B cell (primary cell): ENCODE measurements around the gene FAM107A. TPM values are rescaled to one million over a fixed set of nuclear protein-coding genes. Genes with fewer than 3 reads are reported as not detected.

ENCODE experiments used
- ATAC-seq: fragments of 200-7000 bp; cut with Tn5 transposase; one replicate; pipeline ENCODE4 v1.10.0; 2021; ENCODE audit warnings: low read depth, mild to moderate bottlenecking, moderate number of reproducible peaks, moderate library complexity
- CTCF ChIA-PET: fragments of 350-600 bp; sonication (Branson Sonifier 250); formaldehyde crosslinking; loops from one replicate; lab custom pipeline; 2021; ENCODE audit warnings: antibody characterized with exemption, inconsistent platforms; lab: Charles Lee
- POLR2A ChIA-PET: fragments of 350-600 bp; sonication (Branson Sonifier 250); formaldehyde crosslinking; loops from one replicate; lab custom pipeline; 2021; ENCODE audit warnings: antibody characterized with exemption; lab: Charles Lee
- DNase-seq: peaks from one replicate; pipeline ENCODE4 v3.0.0; 2013
- H2AFZ ChIP-seq: 2 replicates; pipeline ENCODE4 v1.6.1; 2012; ENCODE audit warnings: mild to moderate bottlenecking, low read depth, low read length; ENCODE audit not compliant: insufficient read depth, poor library complexity, severe bottlenecking
- H3K27ac ChIP-seq, 2 donors: 1 replicate in 1 of 2; 2 replicates in 1 of 2; pipeline ENCODE4 v1.5.1; 2012 to 2013; ENCODE audit warnings: low read length in 2 of 2, mild to moderate bottlenecking in 2 of 2, moderate library complexity in 1 of 2
- H3K27me3 ChIP-seq, 4 experiments: fragments of 200-600 bp in 1 of 4; sonication (generic) in 1 of 4; replicated peaks in 1 of 4; 1 replicate in 2 of 4; 2 replicates in 2 of 4; pipeline versions ENCODE4 v1.6.1 to v1.7.0; 2013 to 2016; ENCODE audit warnings: low read length in 3 of 4, mild to moderate bottlenecking in 2 of 4, mixed read lengths in 1 of 4, moderate library complexity in 1 of 4; ENCODE audit not compliant: insufficient read depth in 4 of 4, control insufficient read depth in 3 of 4; ENCODE audit errors: control extremely low read depth in 1 of 4
- H3K36me3 ChIP-seq, 2 experiments: replicated peaks in 1 of 2; 1 replicate in 1 of 2; 2 replicates in 1 of 2; pipeline versions ENCODE4 v1.6.1 to v1.7.1; 2013; ENCODE audit warnings: low read length in 1 of 2; ENCODE audit not compliant: insufficient read depth in 2 of 2, control insufficient read depth in 1 of 2; ENCODE audit errors: control extremely low read depth in 1 of 2, extremely low read depth in 1 of 2
- H3K4me1 ChIP-seq, 2 donors: fragments of 200-600 bp in 1 of 2; sonication (generic) in 1 of 2; 1 replicate in 1 of 2; 2 replicates in 1 of 2; pipeline versions ENCODE4 v1.5.1 to v1.6.1; 2013 to 2017; ENCODE audit warnings: low read length in 2 of 2; ENCODE audit not compliant: control insufficient read depth in 2 of 2, insufficient read depth in 2 of 2
- H3K4me2 ChIP-seq: replicated peaks from 2 replicates; pipeline ENCODE3; 2012; ENCODE audit warnings: mild to moderate bottlenecking, low read depth, low read length; ENCODE audit not compliant: poor library complexity, severe bottlenecking
- H3K4me3 ChIP-seq, 5 experiments: fragments of 200-600 bp in 1 of 5; sonication (generic) in 1 of 5; 1 replicate in 3 of 5; 2 replicates in 2 of 5; pipeline versions ENCODE4 v1.5.1 to v1.7.0; 2011 to 2016; ENCODE audit warnings: low read length in 4 of 5, mild to moderate bottlenecking in 4 of 5, low read depth in 2 of 5, control low read depth in 1 of 5, moderate library complexity in 1 of 5; ENCODE audit not compliant: insufficient read depth in 1 of 5; ENCODE audit errors: control extremely low read depth in 1 of 5, extremely low read depth in 1 of 5
- H3K79me2 ChIP-seq: fragments of 200-600 bp; sonication (generic); one replicate; pipeline ENCODE4 v1.6.0; 2016; ENCODE audit warnings: low read length; ENCODE audit not compliant: control insufficient read depth, insufficient read depth
- H3K9ac ChIP-seq: fragments of 200-600 bp; sonication (generic); 2 replicates; pipeline ENCODE4 v1.6.1; 2017; ENCODE audit warnings: mild to moderate bottlenecking, low read length, moderate library complexity
- H3K9me3 ChIP-seq, 3 donors: one replicate each; pipeline versions ENCODE4 v1.6.1 to v1.7.1; 2013; ENCODE audit warnings: low read length in 2 of 3; ENCODE audit not compliant: control insufficient read depth in 2 of 3, insufficient read depth in 1 of 3; ENCODE audit errors: control extremely low read depth in 1 of 3
- H4K20me1 ChIP-seq: 2 replicates; pipeline ENCODE4 v1.6.0; 2012; ENCODE audit warnings: mild to moderate bottlenecking, low read length; ENCODE audit not compliant: insufficient read depth, control insufficient read depth, poor library complexity, severe bottlenecking
- H3K27ac Mint-ChIP-seq: one replicate; pipeline ENCODE4 v1.8.0; 2021; ENCODE audit warnings: mixed read lengths
- H3K27me3 Mint-ChIP-seq: one replicate; pipeline ENCODE4 v1.8.0; 2021; ENCODE audit warnings: mixed read lengths
- H3K4me1 Mint-ChIP-seq: one replicate; pipeline ENCODE4 v1.8.0; 2021; ENCODE audit warnings: mixed read lengths
- H3K4me3 Mint-ChIP-seq: one replicate; pipeline ENCODE4 v1.8.0; 2021; ENCODE audit warnings: mixed read lengths
- H3K9me3 Mint-ChIP-seq: one replicate; pipeline ENCODE4 v1.8.0; 2022; ENCODE audit warnings: mixed read lengths; ENCODE audit not compliant: insufficient read depth
- CTCF ChIP-seq: fragments of 200-600 bp; IDR thresholded peaks from one replicate; pipeline ENCODE4 v1.8.0; 2022; ENCODE audit warnings: antibody characterized with exemption, mild to moderate bottlenecking
- EZH2 ChIP-seq: IDR thresholded peaks from 2 replicates; pipeline ENCODE4 v1.6.1; 2012; ENCODE audit warnings: borderline replicate concordance, low read depth, mild to moderate bottlenecking, moderate library complexity, low read length; ENCODE audit not compliant: insufficient read depth, poor library complexity, severe bottlenecking
- WGBS: methylation state at CpG from one replicate; pipeline ENCODE4 v1.1.5; 2013; ENCODE audit warnings: missing lambda C conversion rate; ENCODE audit not compliant: insufficient coverage; 5-methylcytosine and 5-hydroxymethylcytosine counted together
- intact Hi-C: fragments of 100-400 bp; cut with micrococcal nuclease; formaldehyde crosslinking; loops from one replicate; pipeline ENCODE4 v1.10.0; 2022
- polyA plus RNA-seq: library from polyadenylated mRNA; depleted of rRNA; stranded (reverse); fragments of >200 nt; gene quantifications from 2 replicates; pipeline ENCODE4 v1.2.3, GENCODE V29; 2012
- total RNA-seq, 2 donors: library from RNA; stranded (reverse); fragments of 120-200 nt in 1 of 2; gene quantifications; 1 replicate in 1 of 2; 2 replicates in 1 of 2; pipeline versions ENCODE4 v1.2.3 to v1.2.4, GENCODE V29; 2013 to 2022

The FAM107A gene
- total and polyA plus RNA-seq, 2 donors (not counting 1 experiment from before 2014, with no cell fraction given) = not detected

DNA sequence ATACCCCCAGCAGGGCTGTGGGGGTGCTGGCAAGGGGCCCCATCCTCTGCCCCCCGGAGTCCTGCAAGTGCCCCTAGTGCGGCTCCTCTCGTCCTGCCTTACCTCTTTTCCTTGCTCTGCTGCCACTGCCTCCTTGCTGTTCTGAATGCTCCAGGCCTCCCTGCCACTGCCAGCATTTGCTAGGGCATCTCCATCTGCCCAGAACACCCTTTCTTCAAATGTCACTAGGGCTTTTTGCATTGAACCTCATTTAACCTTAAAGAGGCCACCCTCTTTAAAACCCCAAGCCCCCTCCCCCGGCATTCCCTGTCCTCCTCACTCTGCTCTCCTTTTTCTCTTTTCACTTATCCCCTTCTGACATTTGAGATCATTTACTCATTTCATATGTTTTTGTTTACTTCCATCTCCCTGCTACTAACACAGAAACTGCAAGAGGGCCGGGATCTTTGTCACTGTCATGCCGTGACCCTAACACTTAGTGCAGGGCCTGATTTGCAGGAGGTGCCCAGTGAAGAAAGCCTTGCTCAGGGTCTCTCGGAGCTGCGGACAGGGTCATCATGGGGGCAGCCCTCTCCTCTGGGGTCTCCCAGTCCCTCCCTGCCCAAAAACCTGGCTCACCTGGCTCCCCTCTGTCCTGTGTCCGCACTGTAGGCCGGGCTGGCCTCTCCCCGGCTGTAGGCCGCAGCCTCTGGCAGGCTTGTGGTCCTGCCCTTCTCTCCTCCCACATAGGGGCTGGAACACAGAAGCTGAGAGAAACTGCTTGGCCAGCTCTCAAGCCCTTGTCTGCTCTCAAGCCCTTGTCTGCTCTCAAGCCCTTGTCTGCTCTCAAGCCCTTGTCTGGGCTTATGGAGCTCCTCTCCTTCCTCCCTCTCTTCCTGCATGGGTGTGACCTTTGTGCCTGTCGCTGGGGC is 40.4 kb downstream of the FAM107A start, which contains the start of gene ACOX2:
Gene ACOX2 (minus strand): TSS at position 690 of the 911 bp plus-strand sequence. CDS start 2,084 bp downstream, outside the sequence.
- Mint-ChIP-seq H3K27me3 (no peaks in the 10 kb centered on the region), H3K4me1 (peaks cover 6% of the 10 kb centered on the region), H3K27ac (no peak within 1 kb of the TSS), H3K4me3 (no peak within 1 kb of the TSS), H3K9me3 (no peaks in the 10 kb centered on the region)
- WGBS = 82% methylated on average over 13 of the region's 13 CpGs
- Histone ChIP-seq H2AFZ (no peak within 1 kb of the TSS), H3K9me3 (no peaks in the 10 kb centered on the region), H3K27me3 (no peaks in the 10 kb centered on the region), H3K27ac (no peak within 1 kb of the TSS), H3K79me2 (no peaks in the 10 kb centered on the region), H3K36me3 (no peaks in the 10 kb centered on the region), H3K4me2 (no peak within 1 kb of the TSS), H3K4me1 (peaks cover 6 to 8% of the 10 kb centered on the region in 2 donors), H3K4me3 (no peak within 1 kb of the TSS), H3K9ac (no peak within 1 kb of the TSS), H4K20me1 (no peaks in the 10 kb centered on the region)
- no peak for ATAC-seq
- ChIA-PET CTCF (interaction anchor here (0.8 to 4.3 kb wide), 4 partner anchors 9 to 229 kb away, joined by 3 to 20 read pairs (median 4); partner anchors contain the start of genes HTD2 and RPP14), POLR2A (interaction anchor here (0.6 kb wide), 1 partner anchor 18 kb away, joined by 5 read pairs; no protein-coding TSS in a partner anchor)
- intact Hi-C loops = no loop called here
- no peak for TF ChIP-seq CTCF
- no peak for TF ChIP-seq EZH2
- DNase-seq = no peak
